Brain pericyte (primary cell): Measurements from ENCODE around the gene COX19.
A peak's percentile ranks its signal among the peaks of the same experiment; 100 is the strongest.

ENCODE experiments used
- DNase-seq: peaks from one replicate; pipeline ENCODE4 v3.0.0-alpha.2; 2012; ENCODE audit warnings: low read depth, low spot score

COX19 gene

DNA sequence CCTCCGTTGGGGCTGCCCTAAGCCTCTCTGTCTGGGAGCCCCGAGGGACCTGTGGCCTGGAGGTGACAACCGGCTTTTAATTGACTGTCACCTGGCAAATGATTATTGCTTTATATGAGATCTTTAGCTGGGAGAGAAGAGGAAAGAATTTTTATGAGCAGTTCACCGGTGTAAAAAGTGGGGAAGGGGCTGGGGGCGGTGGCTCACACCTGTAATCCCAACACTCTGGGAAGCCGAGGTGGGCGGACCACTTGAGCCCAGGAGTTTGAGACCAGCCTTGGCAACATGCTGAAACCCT, 2.6 kb upstream of the COX19 start:
- DNase-seq = no peak

DNA sequence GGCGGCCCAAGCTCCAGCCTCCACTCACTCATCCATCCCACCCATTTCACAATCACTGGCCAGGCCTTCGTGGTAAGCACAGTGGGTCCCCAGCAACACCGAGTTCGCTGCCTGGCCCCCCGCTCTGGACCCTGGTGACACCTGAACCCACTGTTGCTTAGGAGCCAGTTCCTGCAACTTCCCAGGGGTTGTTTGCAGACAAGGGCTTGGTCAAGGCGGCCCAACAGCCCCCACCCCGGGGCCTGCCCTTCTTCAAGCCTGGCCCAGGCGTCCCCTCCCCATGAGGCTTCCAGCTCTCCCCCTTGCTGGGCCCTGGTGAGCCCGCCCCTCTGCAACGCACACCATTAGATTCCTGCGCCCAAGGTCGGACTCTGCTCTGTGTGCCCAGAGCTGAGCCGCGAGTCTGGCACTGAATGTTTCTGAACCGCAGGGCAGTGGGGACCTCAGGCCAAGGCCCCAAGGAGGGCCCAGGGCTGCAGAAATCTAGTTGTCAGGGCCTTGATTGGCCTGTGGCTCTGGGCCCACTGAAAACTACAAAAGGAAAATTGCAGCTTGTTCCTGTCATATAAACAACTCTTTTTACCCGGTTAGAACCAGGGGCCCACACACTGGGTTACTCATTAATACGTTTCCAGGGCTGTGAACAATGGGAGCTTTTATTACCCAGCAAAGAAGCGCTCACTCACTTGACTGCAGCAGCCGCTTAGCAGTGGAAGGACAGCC, 2.1 kb upstream of the COX19 start:
- no peak for DNase-seq

DNA sequence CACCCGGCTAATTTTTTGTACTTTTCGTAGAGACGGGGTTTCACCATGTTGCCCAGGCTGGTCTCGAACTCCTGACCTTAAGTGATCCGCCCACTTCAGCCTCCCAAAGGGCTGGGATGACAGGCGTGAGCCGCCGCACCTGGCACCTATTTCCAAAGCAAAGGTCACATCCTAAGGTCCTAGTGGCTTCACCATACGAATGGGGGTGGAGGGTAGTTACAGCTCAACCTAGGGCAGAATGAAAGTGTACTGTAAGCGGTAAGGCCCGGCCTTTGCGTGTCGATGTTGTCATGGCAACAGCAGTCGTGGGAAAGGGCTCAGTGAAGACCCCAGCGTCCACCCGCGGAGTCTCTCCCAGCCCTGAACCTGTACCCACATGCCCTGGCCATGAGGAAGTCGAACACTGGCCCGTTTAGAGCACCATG, 1.6 kb upstream of the COX19 start:
- DNase-seq = no peak

DNA sequence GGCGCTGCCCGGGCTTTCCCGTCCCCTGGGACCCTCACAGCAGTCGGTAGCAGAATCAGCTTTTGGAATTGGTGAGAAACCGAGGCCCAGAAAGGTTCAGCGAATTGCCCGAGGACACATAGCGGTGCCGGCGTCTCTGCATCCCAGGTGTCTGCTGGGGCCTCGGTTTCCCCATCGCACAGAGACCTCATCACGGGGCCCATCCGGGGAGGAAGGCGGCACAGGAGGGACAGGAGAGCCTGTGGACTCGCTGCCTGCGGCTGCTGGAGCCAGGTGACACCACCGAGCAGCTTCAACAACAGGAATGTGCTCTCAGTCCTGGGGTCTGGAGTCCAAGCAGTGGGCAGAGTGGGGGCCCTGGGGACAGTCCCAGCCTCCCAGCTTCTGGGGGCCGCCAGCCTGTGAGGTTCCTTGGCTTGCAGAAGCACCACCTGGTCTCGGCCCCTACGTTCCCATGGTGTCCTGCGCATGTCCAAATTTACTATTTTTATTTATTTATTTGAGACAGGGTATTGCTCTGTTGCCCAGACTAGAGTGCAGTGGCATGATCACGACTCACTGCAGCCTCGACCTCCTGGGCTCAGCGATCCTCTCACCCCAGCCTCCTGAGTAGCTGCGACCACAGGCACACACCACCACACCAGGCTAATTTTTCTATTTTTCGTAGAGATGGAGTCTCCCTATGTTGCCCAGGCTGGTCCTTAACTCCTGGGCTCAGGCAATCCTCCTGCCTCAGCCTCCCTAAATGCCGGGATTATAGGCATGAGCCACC, 539 bp upstream of the COX19 start:
- no peak for DNase-seq

DNA sequence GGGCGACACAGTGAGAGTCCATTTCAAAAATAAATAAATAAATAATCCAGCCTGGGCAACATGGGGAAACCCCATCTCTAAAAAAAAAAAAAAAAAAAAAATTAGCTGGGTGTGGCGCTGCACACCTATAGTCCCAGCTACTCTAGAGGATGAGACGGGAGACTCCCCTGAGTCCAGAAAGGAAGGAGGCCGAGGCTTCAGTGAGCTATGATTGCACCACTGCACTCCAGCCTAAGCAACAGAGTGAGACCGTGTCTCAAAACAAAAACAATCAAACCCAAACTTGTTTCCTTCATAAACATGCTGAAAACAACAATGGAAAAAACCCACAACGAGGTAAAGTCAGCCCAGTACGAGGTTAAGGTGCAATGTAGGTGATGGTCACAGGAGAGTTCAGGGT, 1.2 kb downstream of the COX19 start:
- no peak for DNase-seq

DNA sequence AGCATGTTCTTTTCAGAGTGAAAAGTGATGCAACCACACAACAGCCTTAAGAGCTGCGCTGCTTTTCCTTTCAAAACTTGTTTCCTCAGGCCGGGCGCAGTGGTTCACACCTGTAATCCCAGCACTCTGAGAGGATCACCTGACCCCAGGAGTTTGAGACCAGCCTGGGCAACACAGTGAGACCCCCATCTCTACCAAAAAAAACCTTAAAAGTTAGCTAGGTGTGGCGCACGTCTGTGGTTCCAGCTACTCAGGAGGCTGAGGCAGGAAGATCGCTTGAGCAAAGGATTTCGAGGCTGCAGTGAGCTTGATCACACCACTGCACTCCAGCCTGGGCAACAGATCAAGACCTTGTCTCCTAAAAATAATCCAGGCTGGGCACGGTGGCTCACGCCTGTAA, 2.0 kb downstream of the COX19 start:
- no peak for DNase-seq

- DNase-seq = no peak
These were observed 2.6 kb downstream of the COX19 start for GRCh38 chr7:972676-973309.

GRCh38 chr7:972110-972509, 3.2 kb downstream of the COX19 start:
- no peak for DNase-seq

DNA sequence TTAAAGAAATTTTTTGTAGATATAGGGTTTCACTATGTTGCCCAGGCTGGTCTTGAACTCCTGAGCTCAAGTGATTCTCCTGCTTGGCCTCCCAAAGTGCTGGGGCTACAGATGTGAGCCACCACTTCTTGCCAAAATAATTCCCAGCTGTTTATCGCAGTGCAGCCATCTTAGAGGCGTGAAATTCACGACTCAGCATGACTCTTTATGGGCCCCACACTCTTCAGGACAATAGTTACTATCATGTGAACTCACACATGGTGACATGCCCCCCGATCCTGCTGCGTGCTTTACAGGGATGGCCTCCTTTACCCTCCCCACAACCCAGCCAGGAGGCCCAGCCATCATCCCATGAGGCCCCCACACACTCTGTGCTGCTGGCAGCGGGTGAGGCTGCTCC, 4.6 kb downstream of the COX19 start:
- no peak for DNase-seq

- no peak for DNase-seq
These were observed 5.9 kb downstream of the COX19 start for GRCh38 chr7:969403-969802.

DNA sequence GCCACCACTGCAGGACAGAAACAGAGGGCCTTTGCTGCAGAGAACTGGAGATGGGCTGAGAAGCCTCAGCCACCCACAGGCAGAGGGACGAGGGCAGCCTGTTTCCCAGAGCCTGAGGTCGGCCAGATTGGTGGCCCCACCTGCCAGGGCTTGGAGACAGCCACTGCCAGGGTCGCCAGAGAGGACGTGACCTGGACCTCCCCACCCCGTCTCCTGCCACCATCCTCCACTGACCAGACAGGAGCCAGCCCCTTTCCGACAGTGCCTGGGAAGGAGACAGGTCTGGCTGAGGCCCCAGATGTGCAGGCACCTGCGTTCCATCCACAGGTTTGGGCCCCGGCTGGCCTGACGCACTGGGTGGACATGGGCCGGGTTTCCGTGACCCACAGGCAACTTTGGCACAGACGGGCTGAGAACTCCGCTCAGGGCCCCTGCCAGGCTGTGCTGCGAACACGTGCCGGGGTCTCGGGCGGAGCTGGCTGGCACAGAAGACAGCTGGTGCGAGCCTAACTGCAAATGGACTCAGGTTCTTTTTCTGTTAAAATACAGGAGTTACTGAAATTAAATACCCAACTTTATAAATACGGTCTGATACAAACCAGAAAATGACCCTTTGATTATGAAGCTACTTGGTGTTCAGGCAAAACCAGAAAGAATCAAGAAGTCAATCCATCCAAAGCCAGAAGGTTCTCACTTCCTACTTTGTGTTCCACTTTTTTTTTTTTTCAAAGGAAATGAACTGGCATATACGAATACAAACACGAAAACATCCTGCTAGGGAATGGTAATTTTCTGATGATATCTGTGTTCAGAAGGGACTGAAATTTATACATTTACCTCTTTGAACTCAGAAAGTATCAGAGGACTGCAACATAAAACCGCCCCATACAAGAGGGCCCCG, 6.9 kb downstream of the COX19 start:
- no peak for DNase-seq

DNA sequence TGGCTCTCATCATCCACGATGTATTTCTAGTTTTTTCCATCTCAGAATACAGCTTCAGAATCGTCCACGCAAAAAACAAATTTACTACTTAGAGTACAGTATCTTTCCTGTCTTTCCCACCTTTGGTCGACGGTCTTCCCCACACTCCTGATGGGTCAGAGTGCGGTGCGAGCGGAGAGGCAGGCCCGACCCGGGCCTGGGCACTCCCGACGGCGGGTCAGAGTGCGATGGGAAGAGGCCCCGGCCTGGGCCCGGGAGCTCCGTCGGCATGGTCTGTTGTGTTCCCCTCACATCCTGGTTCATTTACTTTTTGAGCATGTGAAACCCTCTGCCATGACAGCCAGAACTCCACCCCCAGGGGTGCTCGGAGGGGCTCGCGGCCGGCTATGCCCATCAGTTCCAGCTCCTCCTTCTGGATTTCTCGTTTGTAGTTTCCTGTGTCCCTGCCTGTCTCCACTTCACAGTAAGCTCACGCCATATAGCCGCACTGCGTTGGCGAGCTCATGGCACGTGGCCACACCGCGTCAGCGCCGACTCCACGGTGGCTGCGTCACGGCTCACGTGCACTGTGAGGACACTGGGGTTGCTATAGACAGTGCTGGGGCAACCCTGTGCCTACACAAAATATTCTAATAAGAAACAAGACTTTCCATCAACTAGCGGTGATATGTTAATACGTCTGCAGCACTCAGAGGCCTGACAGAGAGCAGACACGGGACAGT, 7.8 kb downstream of the COX19 start:
- DNase-seq = no peak

GRCh38 chr7:966291-967069, 8.9 kb downstream of the COX19 start:
- no peak for DNase-seq

DNA sequence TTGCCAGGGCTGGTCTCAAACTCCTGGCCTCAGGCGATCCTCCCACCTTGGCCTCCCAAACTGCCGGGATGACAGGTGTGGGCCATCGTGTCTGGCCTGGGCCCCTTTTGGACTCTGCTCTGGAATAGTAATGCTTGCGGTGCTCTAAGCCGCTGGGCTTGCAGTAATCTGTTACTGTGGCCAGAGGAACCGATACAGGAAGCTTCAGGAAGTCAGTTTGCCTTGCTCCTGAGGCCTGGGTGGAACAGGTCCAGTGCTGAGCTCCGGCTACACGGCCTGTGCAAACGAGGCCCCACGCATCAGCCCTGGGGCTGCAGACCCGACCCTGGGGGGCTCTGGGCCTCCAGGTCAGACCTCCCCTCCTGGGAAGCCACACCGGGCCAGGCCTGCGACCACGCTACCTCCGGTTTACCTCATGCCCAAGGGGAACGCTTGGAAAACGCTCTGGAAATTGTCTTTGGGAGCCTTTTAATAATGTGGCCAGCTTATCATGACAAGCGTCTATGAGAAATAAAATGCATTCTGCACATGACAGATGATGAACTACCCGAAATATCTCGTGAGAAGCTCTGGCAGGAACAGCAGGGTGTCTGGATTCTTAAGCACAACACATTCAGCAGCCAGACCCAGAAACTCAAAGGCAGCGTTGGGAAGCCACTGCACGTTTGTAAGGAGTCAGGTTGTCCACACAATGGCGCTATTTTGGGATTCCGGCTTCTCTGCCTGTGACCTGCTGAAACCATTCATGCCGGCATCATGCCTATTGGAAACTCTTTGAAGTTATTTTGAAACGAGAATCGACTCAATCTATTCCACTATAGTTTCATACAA, 10.7 kb downstream of the COX19 start:
- DNase-seq = peak; percentile 66

GRCh38 chr7:963236-964078, 11.9 kb downstream of the COX19 start:
- DNase-seq = no peak

DNA sequence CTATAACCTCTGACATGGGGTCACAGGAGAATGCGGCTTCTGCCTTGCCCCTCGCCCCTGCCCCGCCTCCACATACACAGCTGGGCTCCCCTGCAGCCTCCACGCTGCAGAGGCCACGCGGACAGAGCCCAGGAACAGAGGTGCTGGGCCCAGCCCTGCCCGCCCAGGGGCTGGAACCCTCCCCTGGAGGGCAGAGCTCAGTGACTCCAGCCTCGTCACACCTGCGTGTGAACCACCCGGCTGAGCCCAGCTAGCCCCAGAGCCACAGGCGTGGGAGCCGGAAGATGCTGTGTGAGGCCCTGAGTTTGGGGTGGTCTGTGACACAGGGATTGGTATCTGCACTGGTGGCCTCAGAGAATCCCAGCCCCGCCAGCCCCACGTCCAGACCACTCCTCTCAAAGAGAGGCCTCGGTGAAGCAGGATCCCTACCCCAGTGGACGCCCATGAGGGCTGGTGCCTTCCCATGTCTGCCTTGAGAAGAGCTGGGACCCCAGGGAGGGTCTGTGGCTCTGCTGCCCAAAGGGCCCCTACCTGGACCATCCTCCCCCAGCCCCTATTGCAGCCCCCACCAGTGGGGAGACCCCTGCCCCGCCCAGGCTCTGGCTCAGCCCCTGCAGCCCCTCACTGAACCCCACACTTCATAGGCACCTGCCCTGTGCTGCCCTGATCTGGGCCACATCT, 12.8 kb downstream of the COX19 start:
- no peak for DNase-seq

DNA sequence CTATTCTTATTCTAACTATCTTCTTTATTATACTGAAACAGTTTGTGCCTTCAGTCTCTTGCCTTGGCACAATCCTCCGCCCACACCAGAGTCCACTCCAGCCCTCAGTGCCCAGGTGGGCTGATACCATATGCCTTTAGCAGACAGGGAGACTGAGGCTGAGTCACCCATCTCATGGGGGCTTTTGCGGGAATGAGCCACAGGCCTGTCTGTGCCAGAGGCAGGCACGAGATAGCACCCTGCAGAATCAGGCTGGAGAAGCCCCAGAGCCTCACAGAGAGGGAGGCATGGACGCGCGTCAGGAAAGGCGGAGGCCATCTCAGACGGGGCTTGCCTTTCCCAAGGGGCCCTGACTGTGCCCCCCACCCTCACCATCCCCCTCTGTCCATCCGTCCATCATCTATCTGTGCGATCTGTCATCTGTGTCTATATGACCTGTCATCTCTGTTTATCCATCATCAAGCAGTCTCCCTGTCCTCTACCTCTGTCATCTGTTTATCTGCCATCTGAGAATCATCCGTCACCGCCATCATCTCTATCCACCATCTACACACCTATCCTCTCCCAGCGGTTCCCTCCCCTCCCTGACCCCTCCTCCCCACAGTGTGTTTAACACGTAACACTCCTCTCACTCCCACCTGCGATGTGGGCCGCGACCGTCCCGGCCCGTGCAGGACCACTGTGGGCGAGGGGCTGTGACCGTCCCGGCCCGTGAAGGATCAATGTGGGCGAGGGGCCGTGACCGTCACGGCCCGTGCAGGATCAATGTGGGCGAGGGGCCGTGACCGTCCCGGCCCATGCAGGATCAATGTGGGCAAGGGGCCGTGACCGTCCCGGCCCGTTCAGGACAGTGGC, 13.6 kb downstream of the COX19 start:
- no peak for DNase-seq
